GM23248 (cell line): ENCODE data around the gene ZNF502. TPM values are rescaled to one million over a fixed set of nuclear protein-coding genes. Genes with fewer than 3 reads are reported as not detected.
A peak's percentile ranks its signal among the peaks of the same experiment; 100 is the strongest.
"Not testable (repeated sequence)": the region's sequence is repeated elsewhere in the genome, so short reads cannot be mapped to it uniquely, and the experiment has no call there.

Experiments
- DNase-seq: peaks from one replicate; pipeline ENCODE4 v3.0.0-alpha.2; 2015
- H2AFZ ChIP-seq: fragments of 200-600 bp; sonication (generic); 2 replicates; pipeline ENCODE4 v1.6.1; 2016; ENCODE audit warnings: antibody characterized with exemption
- H3F3A ChIP-seq: fragments of 200-600 bp; sonication (generic); 2 replicates; pipeline ENCODE4 v1.6.1; 2016; ENCODE audit warnings: mild to moderate bottlenecking, antibody characterized with exemption, mixed run types; ENCODE audit not compliant: insufficient read depth
- H3K27ac ChIP-seq: fragments of 200-600 bp; sonication (generic); 2 replicates; pipeline ENCODE4 v1.5.1; 2016; ENCODE audit warnings: mild to moderate bottlenecking
- H3K27me3 ChIP-seq: fragments of 200-600 bp; sonication (generic); replicated peaks from 2 replicates; pipeline ENCODE4 v1.6.1; 2016; ENCODE audit warnings: mild to moderate bottlenecking; ENCODE audit not compliant: insufficient read depth
- H3K36me3 ChIP-seq: fragments of 200-600 bp; sonication (generic); 2 replicates; pipeline ENCODE4 v1.6.1; 2016; ENCODE audit warnings: low read depth, mild to moderate bottlenecking
- H3K4me1 ChIP-seq: fragments of 200-600 bp; sonication (generic); 2 replicates; pipeline ENCODE4 v1.6.1; 2016; ENCODE audit warnings: mild to moderate bottlenecking; ENCODE audit not compliant: insufficient read depth
- H3K4me2 ChIP-seq: fragments of 200-600 bp; sonication (generic); one replicate; pipeline ENCODE4 v1.6.1; 2016; ENCODE audit warnings: mild to moderate bottlenecking; ENCODE audit not compliant: unreplicated experiment
- H3K4me3 ChIP-seq: fragments of 200-600 bp; sonication (generic); 2 replicates; pipeline ENCODE4 v1.5.1; 2016; ENCODE audit warnings: mild to moderate bottlenecking
- H3K79me2 ChIP-seq: fragments of 200-600 bp; sonication (generic); 2 replicates; pipeline ENCODE4 v1.6.1; 2016; ENCODE audit warnings: mild to moderate bottlenecking; ENCODE audit not compliant: insufficient read depth
- H3K9ac ChIP-seq: fragments of 200-600 bp; sonication (generic); 2 replicates; pipeline ENCODE4 v1.6.1; 2016; ENCODE audit warnings: mild to moderate bottlenecking
- H3K9me2 ChIP-seq: fragments of 200-600 bp; sonication (generic); 2 replicates; pipeline ENCODE4 v1.6.1; 2016; ENCODE audit warnings: mixed run types, mild to moderate bottlenecking, moderate library complexity; ENCODE audit not compliant: insufficient read depth
- H3K9me3 ChIP-seq: fragments of 200-600 bp; sonication (generic); one replicate; pipeline ENCODE4 v1.6.1; 2017; ENCODE audit warnings: low read depth
- H4K20me1 ChIP-seq: fragments of 200-600 bp; sonication (generic); 2 replicates; pipeline ENCODE4 v1.6.0; 2016; ENCODE audit not compliant: insufficient read depth
- EZH2 ChIP-seq: fragments of 200-600 bp; sonication (generic); IDR thresholded peaks from 2 replicates; pipeline ENCODE4 v1.6.1; 2018; ENCODE audit warnings: antibody characterized with exemption, mild to moderate bottlenecking; ENCODE audit not compliant: insufficient read depth, poor library complexity, severe bottlenecking
- EZH2phosphoT487 ChIP-seq: fragments of 200-600 bp; sonication (generic); IDR thresholded peaks from 2 replicates; pipeline ENCODE4 v1.6.1; 2018; ENCODE audit warnings: antibody characterized with exemption, moderate library complexity, mild to moderate bottlenecking, low read depth; ENCODE audit not compliant: insufficient read depth
- WGBS, 2 experiments: methylation state at CpG; one replicate each; pipeline ENCODE4 v1.1.6; 2015 to 2017; ENCODE audit warnings: low lambda C conversion rate in 2 of 2, low coverage in 1 of 2; ENCODE audit errors: missing lambda C conversion rate in 2 of 2; 5-methylcytosine and 5-hydroxymethylcytosine counted together
- in situ Hi-C: fragments of 300-500 bp; cut with MboI; formaldehyde crosslinking; loops from 2 replicates; pipeline ENCODE4 v1.15.0; 2020
- polyA plus RNA-seq: library from polyadenylated mRNA; unstranded; fragments of >200 nt; fragmentation: Nextera tagmentation; extraction: Ambion mirVana; gene quantifications from 2 replicates; pipeline ENCODE4 v1.2.1, GENCODE V29; 2016
- total RNA-seq: library from RNA; depleted of rRNA; stranded (reverse); fragments of >200 nt; shearing (Covaris generic); gene quantifications from 2 replicates; pipeline ENCODE4 v1.2.3, GENCODE V29; 2014; rRNA removed

Gene ZNF502
- 3.8 and 4.3 TPM in 2 replicates for total RNA-seq
- polyA plus RNA-seq: 2.4 and 2.9 TPM in 2 replicates

- no peak for TF ChIP-seq EZH2phosphoT487
- peak within 1 kb of the TSS; percentile 93 for H3K4me3 ChIP-seq
- H3K9me2 ChIP-seq: no peaks in the 10 kb centered on the region
- H3F3A ChIP-seq: no peaks in the 10 kb centered on the region
- 1 to 2% methylated on average over 36 of the region's 36 CpGs for WGBS, 2 experiments
- no peaks in the 10 kb centered on the region for H3K27me3 ChIP-seq
- in situ Hi-C loops: no loop called here
- peak within 1 kb of the TSS; percentile 100 for H2AFZ ChIP-seq
- peak within 1 kb of the TSS; percentile 92 for H3K4me2 ChIP-seq
- peak within 1 kb of the TSS; percentile 84 for H3K9ac ChIP-seq
- H3K9me3 ChIP-seq: no peaks in the 10 kb centered on the region
- peak; percentile 94 for DNase-seq
- no peaks in the 10 kb centered on the region for H4K20me1 ChIP-seq
- no peaks in the 10 kb centered on the region for H3K4me1 ChIP-seq
- H3K79me2 ChIP-seq: peaks cover 23% of the 10 kb centered on the region
- peak within 1 kb of the TSS; percentile 60 for H3K27ac ChIP-seq
- peaks cover 28% of the 10 kb centered on the region; the same call in 1 of the 2 replicates for H3K36me3 ChIP-seq
Observed at GRCh38 chr3:44712455-44713075, at the start of gene ZNF502. Gene ZNF502, plus strand, starts transcription at chr3:44712660. Its CDS starts 7,602 bp downstream, at chr3:44720262.

- Histone ChIP-seq H3K9me3 (no peaks in the 10 kb centered on the region), H3K4me3 (no peak overlapping the region), H3K27ac (no peak overlapping the region), H3K36me3 (peaks cover 10% of the 10 kb centered on the region), H3K27me3 (no peaks in the 10 kb centered on the region), H3K79me2 (0 out of 2 replicates have a peak, but pooled peaks cover 7% of the 10 kb centered on the region), H4K20me1 (no peaks in the 10 kb centered on the region), H3F3A (peaks cover 14% of the 10 kb centered on the region), H3K4me1 (no peaks in the 10 kb centered on the region), H3K4me2 (no peak overlapping the region), H2AFZ (no peak overlapping the region), H3K9ac (no peak overlapping the region), H3K9me2 (no peaks in the 10 kb centered on the region)
- DNase-seq: no peak
- 93 to 98% methylated on average over 3 of the region's 3 CpGs for WGBS, 2 experiments
- in situ Hi-C loops: no loop called here
- TF ChIP-seq EZH2phosphoT487: no peak
- no peak for TF ChIP-seq EZH2
Observed at GRCh38 chr3:44665173-44665572, 47.3 kb upstream of the ZNF502 start.

- Histone ChIP-seq H3K9me2 (no peaks in the 10 kb centered on the region), H3K4me2 (no peak overlapping the region), H2AFZ (no peak overlapping the region), H3K4me1 (no peaks in the 10 kb centered on the region), H3K36me3 (no peaks in the 10 kb centered on the region; the same call in 1 of the 2 replicates), H4K20me1 (no peaks in the 10 kb centered on the region), H3K27me3 (no peaks in the 10 kb centered on the region), H3K4me3 (no peak overlapping the region), H3K9me3 (no peaks in the 10 kb centered on the region), H3F3A (peaks cover 14% of the 10 kb centered on the region), H3K9ac (no peak overlapping the region), H3K79me2 (0 out of 2 replicates have a peak, but pooled peaks cover 2% of the 10 kb centered on the region), H3K27ac (no peak overlapping the region)
- TF ChIP-seq EZH2 (no peak), EZH2phosphoT487 (no peak)
- DNase-seq: no peak
- WGBS, 2 experiments: 96 to 97% methylated on average over 4 of the region's 4 CpGs
- in situ Hi-C loops: no loop called here
Observed at GRCh38 chr3:44666346-44666745, 46.1 kb upstream of the ZNF502 start.

GRCh38 chr3:44669760-44670159 lies 42.7 kb upstream of the ZNF502 start:
- Histone ChIP-seq H4K20me1 (no peaks in the 10 kb centered on the region), H3K79me2 (no peaks in the 10 kb centered on the region), H3K4me3 (no peak overlapping the region), H3K27me3 (no peaks in the 10 kb centered on the region), H3K4me2 (no peak overlapping the region), H3K27ac (no peak overlapping the region), H3K9me3 (no peaks in the 10 kb centered on the region), H2AFZ (no peak overlapping the region), H3F3A (peaks cover 14% of the 10 kb centered on the region), H3K4me1 (no peaks in the 10 kb centered on the region), H3K9ac (no peak overlapping the region), H3K36me3 (no peaks in the 10 kb centered on the region), H3K9me2 (no peaks in the 10 kb centered on the region)
- TF ChIP-seq EZH2 (no peak), EZH2phosphoT487 (no peak)
- in situ Hi-C loops: no loop called here
- WGBS, 2 experiments: 67 to 79% methylated on average over 3 to 6 of the region's 6 CpGs
- DNase-seq: no peak

- H2AFZ ChIP-seq, H3K4me2 ChIP-seq, H3K27me3 ChIP-seq, H3K36me3 ChIP-seq, H3K79me2 ChIP-seq, H3F3A ChIP-seq, H3K4me3 ChIP-seq, in situ Hi-C loops, H3K9ac ChIP-seq, DNase-seq, H3K9me2 ChIP-seq, H3K4me1 ChIP-seq, H3K27ac ChIP-seq, H3K9me3 ChIP-seq, H4K20me1 ChIP-seq: not testable (repeated sequence)
- WGBS, 2 experiments: 89 to 91% methylated on average over 8 of the region's 8 CpGs
Observed at GRCh38 chr3:44673466-44673865, 39.0 kb upstream of the ZNF502 start.
